GM19372 (cell line): ENCODE measurements around the gene SKI.
"Not testable (repeated sequence)": the region's sequence is repeated elsewhere in the genome, so short reads cannot be mapped to it uniquely, and the experiment has no call there.

Source experiments
- ATAC-seq: cut with Tn5 transposase; IDR thresholded peaks from one replicate; pipeline ENCODE4 v1.9.1; 2021; ENCODE audit warnings: mild to moderate bottlenecking, low read depth, moderate library complexity; ENCODE audit not compliant: unreplicated experiment

SKI gene

DNA sequence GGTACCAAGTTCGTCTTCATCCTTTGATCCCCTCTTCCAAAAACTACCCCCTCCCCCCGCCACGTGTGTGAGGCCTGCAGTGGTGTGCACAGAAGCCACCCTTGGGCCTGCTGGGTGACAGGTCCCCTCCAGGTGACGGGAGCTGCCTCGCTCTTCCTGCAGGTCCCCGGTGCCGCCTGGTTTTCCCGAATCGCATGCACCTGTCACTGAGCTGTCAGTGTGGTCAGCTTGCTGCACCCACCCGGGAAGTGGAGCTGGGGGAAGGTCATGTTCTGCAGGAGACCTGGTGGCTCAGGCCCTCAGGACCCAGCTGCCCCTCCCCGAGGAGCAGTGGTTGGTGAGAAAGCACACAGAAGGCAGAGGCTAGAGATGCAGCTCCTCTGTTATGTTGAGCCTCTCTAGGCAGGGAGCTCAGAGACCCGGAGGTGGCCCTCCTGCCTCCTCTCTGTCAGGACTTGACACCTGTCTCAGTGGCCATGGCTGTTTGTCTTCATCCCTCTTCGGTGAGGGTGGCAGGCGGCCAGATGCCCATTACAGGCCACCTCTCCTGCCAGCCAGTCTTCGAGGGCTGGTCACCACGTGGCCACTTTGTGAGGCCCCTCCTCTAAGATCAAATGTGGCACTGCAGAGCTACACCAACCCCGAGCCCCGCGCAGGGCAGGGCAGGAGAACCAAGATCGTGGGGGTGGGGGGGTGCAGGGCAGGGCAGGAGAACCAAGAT, 60.9 kb downstream of the SKI start:
- no peak for ATAC-seq

DNA sequence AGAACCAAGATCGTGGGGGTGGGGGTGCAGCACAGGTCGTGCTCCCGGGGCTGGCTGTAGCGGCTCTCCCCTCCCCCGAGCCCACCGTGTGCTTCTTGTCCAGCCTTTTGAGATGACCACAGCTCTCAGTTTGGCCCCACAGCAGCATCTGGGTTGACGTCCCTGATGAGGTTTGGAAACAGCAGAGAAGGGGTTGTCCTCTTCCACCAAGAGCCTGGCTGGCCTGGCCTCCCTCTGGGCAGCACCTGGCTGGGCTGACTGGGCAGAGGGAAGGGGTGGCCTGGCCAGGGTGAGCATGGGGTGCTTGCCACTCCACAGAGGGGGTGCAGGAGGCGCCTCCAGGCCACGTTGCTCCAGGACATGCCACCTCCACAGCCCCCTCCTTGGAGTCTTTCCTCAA, 61.5 kb downstream of the SKI start:
- no peak for ATAC-seq

DNA sequence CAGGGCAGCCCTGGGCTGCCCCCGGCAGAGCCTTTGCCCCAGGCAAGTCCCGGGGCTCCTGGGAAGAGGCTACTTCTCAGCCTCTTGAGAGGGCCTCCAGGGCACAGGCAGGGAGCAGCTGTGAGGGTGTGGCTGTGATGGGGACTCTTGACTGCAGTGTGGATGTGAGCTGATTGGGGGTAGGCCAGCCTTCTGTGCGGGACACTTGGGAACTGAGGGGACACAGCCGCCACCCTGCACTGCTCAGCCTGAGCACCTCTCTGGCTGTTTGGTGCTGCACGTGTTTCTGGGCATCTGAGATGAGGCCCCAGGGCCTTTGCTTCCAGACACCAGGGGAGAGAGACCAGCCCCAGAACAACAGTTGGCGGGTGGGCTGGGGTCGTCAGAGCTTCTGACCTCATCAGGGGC, 62.1 kb downstream of the SKI start:
- no peak for ATAC-seq

DNA sequence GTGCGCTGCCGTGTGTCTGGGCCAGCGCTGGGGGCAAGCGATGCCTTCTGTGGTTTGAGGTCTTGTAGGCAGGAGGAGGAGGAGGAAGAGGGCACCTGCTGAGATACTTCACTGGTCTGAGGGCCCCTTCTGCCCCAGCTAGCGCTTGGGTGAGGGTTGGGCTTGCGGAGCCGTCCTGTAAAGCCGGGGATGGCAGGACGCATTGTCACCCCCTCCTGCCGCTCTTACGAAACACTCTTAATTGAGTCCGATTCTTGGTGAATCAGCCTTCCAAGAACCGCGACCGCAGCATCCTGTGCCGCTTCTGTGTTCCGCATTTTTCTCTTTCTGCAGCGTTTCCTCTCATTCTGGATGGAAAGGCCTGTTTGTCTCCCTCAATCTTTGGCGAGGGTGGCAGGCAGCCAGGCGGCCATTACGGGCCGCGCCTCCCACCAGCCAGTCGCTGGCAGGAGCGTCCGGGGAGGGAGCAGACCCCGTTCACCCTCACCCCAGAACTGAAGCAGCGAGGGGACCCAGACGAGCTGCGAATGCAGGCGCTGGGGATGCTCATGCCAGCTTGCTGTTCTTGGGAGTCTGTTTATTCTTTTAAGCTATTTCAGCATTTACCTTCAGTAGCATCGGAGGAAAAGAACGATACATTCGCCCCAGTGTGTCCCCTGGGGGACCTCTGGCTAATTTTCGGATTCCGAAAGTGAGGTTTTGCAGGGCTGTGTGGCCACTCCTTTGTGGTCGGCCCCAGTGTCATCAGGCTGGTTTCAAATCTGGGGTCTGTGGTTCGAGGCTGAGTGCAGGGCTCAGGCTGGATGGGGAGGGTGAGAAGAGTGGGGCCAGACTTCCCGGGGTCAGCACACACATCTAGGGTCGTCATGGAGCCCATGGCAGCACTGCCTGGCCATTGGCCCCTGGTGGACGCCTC, 62.7 kb downstream of the SKI start:
- no peak for ATAC-seq

DNA sequence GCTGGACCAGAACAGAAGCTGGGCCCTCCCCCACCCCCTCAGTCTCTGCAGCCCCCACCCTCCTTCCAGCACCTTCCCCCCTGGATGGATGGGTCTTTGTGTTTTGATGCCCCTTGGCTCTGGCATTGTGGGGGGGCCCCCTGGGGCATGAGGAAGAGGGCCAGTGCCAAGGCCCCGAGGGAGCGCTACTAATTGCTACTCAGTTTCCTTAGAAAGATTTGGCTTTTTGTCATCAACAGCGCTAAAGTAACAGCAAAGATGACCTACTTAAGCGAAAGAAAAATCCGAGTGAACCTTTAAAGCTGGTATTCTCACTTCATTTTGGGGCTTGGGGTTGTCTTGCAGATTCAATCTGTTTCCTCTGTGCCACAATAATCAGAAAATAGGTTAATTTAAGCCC, 63.5 kb downstream of the SKI start:
- ATAC-seq = no peak

DNA sequence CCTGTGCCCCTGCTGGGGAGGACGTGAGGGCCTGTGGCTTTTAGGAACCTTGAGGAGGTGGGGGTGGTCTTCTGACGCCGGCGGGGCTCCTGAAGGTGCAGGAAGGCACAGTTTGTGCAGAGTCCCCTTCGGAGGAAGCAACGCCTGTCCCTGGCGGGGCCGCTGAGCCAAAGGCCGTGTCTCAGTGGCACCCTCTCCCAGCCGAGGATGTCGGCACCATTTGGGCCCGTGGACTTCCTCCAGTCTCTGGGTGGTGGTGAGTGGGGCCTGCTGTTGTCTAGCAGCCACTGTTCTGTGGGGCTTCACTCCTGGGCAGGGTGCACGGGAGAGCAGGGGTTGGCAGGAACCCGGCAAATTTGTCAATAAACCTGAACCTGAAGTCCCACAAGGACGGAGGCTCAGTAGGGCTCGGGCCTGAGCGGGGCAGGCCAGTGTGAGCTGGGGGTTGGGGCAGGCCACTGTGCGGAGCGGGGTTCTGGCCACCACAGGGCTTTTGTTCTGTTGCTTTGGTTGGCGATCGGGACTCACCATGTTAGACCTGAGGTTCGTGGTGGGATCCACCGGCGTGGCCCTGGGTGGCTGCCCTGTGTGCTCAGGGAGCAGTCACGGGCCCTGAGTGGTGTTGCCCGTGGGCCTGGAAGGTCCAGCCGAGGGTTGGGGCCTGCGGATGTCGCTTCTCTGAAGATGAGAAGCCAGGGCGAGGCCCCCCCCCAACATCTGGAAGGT, 64.8 kb downstream of the SKI start:
- no peak for ATAC-seq

DNA sequence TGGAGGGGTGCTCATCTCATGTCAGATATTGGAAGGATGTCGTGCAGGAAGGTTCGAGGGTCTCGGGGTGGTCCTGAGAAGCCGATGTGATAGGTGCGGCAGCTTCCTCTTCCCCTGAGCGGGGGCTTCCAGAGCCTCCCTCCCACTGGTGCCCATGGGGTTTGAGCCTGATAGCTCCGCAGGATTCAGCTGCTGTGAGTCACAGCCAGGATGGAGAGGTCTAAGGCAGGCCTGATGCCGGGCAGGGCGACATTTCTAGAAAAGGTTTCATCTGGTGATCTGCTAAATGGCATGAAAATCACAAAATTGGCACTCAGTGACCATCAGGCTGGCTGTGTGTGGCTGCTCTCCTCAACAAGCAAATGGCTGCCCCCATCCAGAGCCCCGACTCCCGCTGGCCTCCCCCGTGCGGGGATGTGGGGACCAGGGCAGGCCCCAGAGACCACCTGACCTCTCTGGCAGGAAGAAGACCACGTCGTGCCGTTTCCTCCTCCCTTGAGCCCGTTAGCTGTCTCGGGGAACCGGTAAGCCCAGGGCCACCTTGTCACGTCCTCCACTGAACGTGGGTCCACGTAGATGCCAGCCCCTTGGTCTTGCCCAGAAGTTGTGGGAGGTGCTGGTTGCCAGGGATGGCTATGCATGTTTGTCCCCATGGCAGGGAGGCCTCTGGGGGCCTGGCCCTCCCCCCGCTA, 66.1 kb downstream of the SKI start:
- ATAC-seq = no peak

DNA sequence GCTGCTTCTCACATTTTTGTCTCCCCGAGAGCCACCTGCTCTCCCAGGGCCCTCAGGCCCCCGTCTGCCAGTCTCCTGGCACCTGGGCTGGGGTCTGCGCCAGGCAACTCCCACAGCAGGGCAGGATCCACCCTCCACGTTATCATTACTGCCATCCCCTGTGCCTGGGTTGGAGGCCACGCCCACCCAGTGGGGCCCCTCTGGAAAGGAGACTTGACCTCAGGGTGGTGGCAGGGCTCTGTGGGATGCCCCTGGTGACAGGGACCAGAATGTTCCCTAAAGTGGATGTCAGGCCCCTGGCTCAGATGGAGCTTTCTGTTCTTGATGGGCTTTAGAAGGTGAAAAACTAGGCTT, 66.6 kb downstream of the SKI start:
- ATAC-seq = no peak

DNA sequence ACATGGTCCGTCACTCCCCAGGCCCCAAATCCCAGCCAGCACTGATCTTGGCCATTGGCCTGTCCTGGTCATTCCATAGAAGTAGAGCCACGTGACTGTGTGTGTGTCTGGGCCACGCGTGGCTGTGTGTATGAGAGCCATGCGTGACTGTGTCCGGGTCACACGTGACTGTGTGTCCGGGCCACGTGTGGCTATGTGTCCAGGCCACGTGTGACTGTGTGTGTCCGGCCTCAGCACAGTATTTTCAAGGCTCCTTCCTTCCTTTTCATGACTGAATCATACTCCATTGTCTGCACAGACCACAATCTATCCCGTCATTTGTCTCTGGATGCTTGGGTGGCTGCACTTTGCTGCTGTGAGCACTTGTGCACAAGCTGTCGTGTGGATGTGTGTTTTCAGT, 67.4 kb downstream of the SKI start:
- ATAC-seq = no peak

DNA sequence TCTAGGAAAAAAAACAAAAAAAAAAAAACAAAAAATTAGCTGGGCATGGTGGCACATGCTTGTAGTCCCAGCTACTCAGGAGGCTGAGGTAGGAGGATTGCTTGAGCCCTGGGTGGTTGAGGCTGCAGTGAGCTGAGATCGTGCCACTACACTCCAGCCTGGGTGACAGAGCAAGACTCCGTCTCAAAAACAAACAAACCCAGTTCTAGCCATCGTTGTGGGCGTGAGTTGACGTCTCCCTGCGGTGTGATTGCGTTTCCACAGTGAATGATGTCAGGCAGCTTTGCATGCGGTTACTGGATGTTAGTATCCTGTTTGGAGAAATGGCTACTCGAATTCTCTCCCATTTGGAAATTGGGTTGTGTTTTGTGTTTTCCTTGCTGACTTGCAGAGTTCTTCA, 68.1 kb downstream of the SKI start:
- ATAC-seq = not testable (repeated sequence)

DNA sequence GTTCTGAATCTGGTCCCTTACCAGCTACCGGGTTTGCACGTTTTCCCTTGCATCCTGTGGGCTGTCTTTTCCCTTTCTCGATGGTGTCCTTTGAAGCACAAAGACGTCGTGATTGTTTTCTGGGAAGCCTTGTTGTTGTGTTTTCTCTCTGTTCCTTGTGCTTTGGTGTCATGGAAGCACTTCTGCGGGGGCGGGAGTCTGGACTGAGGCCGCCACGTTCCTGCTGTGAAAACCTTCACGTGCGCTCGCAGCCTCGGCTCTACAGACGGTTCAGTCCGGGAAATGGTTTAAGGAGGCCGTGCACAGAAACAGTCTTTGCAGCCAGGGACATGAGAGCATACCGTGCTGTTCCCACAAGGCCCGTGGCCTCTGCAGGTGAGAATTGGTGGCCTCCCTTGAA, 68.5 kb downstream of the SKI start:
- ATAC-seq = no peak

DNA sequence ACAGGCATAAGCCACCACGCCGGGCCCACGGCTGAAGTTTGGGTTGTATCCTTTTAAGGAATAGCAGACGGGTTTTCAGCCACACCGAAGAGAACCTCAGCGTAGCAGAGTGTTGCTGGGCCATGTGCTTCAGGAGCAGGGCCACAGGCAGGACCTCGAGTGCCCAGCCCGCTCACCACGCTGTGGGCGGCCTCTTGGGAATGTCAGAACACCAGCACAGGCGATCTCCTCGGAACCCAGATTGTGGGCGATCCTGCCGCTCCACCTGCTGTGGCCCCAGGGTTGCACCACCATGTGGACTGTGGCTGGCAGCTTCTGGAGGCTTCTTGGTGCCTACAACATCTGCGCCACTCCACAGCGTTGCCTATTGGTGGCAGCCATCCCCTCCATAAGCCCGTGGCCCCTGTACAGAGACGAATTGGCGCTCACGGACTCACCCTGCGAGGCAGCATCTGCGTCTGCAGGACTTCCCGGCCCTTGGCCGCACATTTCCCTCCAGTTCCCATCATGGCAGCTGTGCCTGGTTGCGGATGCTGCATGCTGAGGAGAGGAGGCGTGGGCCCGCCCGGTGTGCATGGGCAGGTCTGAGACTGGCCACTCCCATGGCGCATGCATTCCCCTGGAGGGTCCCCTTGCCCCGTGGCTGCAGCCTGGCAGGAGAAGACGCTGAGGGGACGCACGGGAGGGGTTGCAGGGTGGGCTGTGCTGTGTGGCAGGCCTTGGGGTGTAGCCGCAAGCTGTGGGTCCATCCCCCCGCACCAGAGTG, 69.3 kb downstream of the SKI start:
- ATAC-seq = no peak

DNA sequence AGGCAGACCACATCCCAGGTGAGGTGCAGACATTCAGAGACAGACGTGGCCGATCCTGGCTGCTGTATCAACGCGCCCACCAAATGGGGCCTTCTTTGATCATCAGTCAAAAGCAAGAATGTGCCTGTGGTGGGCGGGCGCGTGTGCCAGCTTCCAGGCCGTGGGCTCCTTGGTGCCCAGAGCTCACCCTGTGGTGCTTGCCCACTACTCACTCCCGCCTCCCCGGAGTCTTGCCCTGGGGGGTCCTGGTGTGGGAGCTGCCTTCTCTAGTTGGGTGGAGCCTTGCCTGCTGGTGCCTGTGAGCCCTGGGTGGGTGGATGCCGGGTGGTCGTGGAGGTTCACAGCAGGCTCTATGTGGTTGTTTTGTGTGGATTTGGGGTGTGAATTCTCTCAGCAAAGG, 70.6 kb downstream of the SKI start:
- no peak for ATAC-seq

DNA sequence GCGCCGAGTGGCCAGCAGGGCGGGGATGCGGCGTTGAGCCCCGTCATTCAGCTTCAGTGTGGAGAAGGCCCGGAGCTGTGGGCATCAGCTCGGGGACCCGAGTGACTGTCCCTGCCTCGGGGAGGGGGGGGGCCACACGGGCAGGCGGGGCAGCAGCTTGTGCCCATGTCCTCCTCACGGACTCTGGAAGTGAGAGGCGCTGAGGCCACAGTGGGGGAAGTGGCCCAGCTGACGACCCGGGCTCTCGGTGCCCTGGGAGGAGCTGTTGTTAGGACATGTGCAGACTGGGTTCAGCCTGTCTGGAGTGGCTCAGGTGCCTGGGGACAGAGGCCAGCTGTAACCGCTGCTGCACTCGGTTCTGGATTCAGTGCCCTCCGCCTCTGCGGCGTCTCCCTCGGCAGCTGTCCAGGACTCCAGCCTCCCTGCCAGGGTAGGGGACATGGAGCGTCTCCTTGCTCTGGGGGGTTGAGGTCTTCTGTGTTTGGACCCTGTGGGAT, 71.1 kb downstream of the SKI start:
- ATAC-seq = no peak

DNA sequence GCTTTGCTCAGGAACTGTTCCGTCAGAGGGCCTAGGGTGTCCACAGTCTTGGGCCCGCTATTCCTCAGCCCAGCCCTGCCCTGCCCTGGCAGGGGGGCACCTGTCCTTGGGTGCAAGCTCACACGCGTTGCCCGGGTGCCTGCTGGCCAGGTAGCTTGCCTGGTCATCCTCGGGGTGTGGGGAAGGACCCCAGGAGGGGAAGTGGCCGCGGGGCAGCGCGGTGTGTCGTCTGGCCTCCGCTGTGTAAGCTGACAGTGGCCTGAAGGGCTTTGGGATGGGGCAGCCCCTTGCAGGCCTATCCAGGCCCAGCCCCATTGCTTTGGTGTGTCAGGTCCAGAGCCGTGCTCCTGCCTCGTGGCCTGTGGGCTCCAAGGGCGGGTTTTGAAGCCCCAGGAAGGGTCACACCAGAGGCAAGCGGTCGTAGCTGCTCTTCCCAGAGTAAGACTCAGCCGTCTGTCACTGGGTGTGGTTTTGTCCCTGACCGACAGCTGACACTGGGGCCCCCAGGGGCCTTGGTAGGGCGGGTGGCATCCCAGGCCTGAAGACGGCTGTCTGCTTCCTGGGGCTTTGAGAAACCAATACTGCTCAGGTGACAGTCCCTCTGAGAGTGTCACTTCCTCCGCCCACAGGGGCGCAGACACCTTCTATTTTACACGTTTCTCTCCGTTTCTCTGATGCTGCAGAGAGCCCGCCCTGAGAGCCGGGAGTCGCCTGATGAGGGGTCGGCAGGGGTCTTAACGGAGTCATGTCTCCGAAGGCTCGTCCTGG, 72.1 kb downstream of the SKI start:
- ATAC-seq = peak; percentile 79

DNA sequence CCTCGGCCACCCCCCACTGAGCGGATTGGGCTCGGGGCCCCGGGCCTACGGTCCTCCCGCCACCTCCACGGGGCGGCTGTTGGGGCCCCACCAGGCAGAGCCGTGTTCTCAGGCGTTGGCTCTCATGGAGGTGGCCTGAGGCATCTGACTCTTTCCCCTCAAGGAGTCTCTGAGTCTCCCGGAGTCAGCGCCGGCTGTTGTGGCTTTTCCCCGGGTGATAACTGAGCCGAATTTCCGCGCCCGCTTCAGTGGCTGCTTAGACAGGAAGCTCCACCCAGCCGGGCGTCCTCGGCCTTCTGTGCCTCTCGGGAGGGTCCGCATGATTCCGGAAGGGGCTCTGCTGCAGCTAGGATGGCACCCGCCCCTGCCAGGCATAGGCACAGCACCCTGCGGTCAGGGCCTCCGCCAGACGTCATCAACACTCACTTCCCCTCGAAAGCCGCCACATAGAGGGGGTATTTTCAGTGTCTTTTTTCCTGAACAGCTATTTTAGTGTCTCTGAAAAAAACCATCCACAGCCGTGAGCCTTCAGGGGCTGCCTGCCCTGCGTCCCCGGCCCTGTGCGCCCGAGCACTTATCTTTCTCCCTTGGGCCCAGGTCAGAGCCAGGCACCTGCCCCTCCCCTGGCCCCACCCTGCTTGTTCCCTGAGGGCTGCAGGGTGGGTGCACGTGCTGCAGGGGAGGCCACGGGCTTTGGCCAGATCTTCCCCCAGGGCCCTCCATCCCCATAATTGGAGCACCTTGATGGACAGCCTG, 72.9 kb downstream of the SKI start:
- peak; percentile 43 for ATAC-seq

DNA sequence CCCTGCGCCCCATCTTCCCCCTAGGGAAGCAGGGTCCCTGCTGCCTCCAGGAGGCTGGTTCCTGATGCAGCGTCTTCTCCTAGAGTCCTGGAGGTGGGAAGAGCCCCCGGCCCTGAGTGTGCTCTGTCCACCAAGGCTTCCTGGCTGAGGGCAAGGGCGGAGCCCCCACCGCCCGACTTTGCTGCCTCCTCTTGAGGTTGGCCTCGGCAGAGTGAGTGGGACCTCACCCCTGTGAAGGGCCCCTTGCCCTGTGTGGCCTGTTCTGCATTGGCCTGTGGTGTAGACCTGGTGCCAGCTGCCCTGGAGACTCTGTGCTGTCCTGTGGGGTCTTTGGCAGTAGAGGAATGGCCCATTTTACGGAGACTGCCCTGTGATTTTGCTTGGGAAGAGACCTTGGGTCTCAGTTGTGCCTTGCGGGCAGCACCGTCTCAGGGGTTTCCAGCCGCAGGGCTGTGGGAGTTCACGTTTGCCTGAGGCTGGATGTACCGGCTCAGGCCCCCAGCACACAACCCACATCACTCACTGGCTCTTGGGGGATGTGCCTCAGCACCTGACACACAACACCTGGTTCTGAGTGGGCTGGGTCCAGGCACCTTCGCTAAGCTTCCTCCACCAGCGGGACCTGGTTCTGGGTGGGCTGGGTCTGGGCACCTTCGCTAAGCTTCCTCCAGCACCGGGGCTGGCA, 73.6 kb downstream of the SKI start:
- ATAC-seq = no peak
